Calu3 (cell line): ENCODE measurements around the gene ALG9. TPM values are rescaled to one million over a fixed set of nuclear protein-coding genes. Genes with fewer than 3 reads are reported as not detected.

Experiments
- BruUV-seq: library from RNA; stranded (reverse); fragments of 400-500 nt; replicated peaks from 2 replicates; lab custom pipeline; 2021; lab: Mats Ljungman, UMichigan
- CTCF ChIA-PET: fragments of 300-600 bp; sonication (Branson Sonifier 250); formaldehyde crosslinking; loops from one replicate; lab custom pipeline; 2022; ENCODE audit warnings: antibody characterized with exemption; lab: Charles Lee
- DNase-seq: peaks from one replicate; pipeline ENCODE4 v3.0.0; 2022
- H3K27ac Mint-ChIP-seq: one replicate; pipeline ENCODE4 v1.8.0; 2022; ENCODE audit warnings: mixed read lengths; ENCODE audit not compliant: unreplicated experiment
- H3K27me3 Mint-ChIP-seq: one replicate; pipeline ENCODE4 v1.8.0; 2022; ENCODE audit warnings: mixed read lengths; ENCODE audit not compliant: unreplicated experiment
- H3K36me3 Mint-ChIP-seq: one replicate; pipeline ENCODE4 v1.8.0; 2022; ENCODE audit warnings: mild to moderate bottlenecking, moderate library complexity, mixed read lengths; ENCODE audit not compliant: insufficient read depth, unreplicated experiment
- H3K4me1 Mint-ChIP-seq: one replicate; pipeline ENCODE4 v1.8.0; 2022; ENCODE audit warnings: mild to moderate bottlenecking, low read depth, mixed read lengths; ENCODE audit not compliant: unreplicated experiment
- H3K4me3 Mint-ChIP-seq: one replicate; pipeline ENCODE4 v1.8.0; 2022; ENCODE audit warnings: mild to moderate bottlenecking, low read depth, moderate library complexity, mixed read lengths; ENCODE audit not compliant: unreplicated experiment
- H3K9me3 Mint-ChIP-seq: one replicate; pipeline ENCODE4 v1.8.0; 2022; ENCODE audit warnings: low read depth, mixed read lengths; ENCODE audit not compliant: unreplicated experiment
- CTCF ChIP-seq: fragments of 200-600 bp; IDR thresholded peaks from one replicate; pipeline ENCODE4 v1.8.0; 2022; ENCODE audit warnings: antibody characterized with exemption; ENCODE audit not compliant: unreplicated experiment
- intact Hi-C: fragments of 100-400 bp; cut with micrococcal nuclease; formaldehyde crosslinking; loops from one replicate; pipeline ENCODE4 v1.10.0; 2022; ENCODE audit not compliant: unreplicated experiment
- total RNA-seq: library from RNA; stranded (reverse); gene quantifications from 2 replicates; pipeline ENCODE4 v1.2.3, GENCODE V29; 2022

Gene ALG9
- total RNA-seq, 1 experiment from 2014 or later: 12.6 TPM

DNA sequence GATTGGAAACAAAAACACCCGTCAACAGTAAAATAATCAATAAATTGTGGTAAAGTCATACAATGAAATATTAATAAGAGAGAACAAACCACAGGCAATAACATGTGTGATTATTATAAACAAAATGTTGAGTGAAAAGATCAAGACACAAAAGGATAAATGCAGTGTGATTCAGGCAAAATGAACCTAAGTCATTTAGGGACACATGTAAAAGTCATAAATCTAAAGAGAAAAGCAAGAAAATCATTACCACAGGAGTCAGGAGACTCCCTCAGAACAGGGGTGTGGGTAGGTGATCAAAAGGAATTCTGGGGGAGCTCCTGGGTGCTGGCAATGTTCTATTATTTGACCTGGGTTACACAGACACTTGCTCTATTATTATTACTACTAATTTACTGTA is 57.3 kb downstream of the ALG9 start:
- no peak for TF ChIP-seq CTCF
- no peaks in the 10 kb centered on the region for H3K4me1 Mint-ChIP-seq
- intact Hi-C loops: no loop called here
- H3K4me3 Mint-ChIP-seq: no peak overlapping the region
- DNase-seq: no peak
- H3K27ac Mint-ChIP-seq: no peak overlapping the region
- no TSS peak for BruUV-seq
- H3K36me3 Mint-ChIP-seq: no peaks in the 10 kb centered on the region
- CTCF ChIA-PET: no interaction called here
- no peaks in the 10 kb centered on the region for H3K27me3 Mint-ChIP-seq
- no peaks in the 10 kb centered on the region for H3K9me3 Mint-ChIP-seq

DNA sequence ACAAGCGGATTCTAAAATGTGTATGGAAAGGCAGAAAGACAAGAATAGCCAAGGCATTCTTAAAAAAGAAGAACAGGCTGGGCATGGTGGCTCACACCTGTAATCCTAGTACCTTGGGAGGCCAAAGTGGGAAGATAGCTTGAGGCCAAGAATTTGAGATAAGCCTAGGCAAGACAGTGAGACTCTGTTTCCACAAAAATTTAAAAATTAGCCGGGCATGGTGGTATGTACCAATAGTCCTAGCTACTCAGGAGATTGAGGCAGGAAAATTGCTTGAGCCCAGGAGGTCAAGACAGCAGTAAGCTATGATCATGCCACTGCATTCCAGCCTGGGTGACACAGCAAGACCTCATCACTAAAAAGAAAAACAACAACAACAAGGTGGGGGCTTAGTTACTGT is 59.2 kb downstream of the ALG9 start:
- no peak for TF ChIP-seq CTCF
- CTCF ChIA-PET: interaction anchor here (0.6 kb wide), 1 partner anchor 9 kb away, joined by 6 read pairs; no protein-coding TSS in a partner anchor
- Mint-ChIP-seq H3K4me3 (no peak overlapping the region), H3K36me3 (no peaks in the 10 kb centered on the region), H3K27me3 (no peaks in the 10 kb centered on the region), H3K4me1 (peaks cover under 1% of the 10 kb centered on the region), H3K9me3 (no peaks in the 10 kb centered on the region), H3K27ac (no peak overlapping the region)
- intact Hi-C loops: no loop called here
- no peak for DNase-seq
- BruUV-seq: no TSS peak

- no peak overlapping the region for H3K4me3 Mint-ChIP-seq
- BruUV-seq: no TSS peak
- intact Hi-C loops: no loop called here
- peaks cover 9% of the 10 kb centered on the region for H3K4me1 Mint-ChIP-seq
- CTCF ChIA-PET: no interaction called here
- no peak overlapping the region for H3K27ac Mint-ChIP-seq
- TF ChIP-seq CTCF: no peak
- H3K27me3 Mint-ChIP-seq: no peaks in the 10 kb centered on the region
- H3K36me3 Mint-ChIP-seq: no peaks in the 10 kb centered on the region
- no peaks in the 10 kb centered on the region for H3K9me3 Mint-ChIP-seq
- DNase-seq: no peak
Measured at GRCh38 chr11:111811445-111811844, 59.9 kb downstream of the ALG9 start.

DNA sequence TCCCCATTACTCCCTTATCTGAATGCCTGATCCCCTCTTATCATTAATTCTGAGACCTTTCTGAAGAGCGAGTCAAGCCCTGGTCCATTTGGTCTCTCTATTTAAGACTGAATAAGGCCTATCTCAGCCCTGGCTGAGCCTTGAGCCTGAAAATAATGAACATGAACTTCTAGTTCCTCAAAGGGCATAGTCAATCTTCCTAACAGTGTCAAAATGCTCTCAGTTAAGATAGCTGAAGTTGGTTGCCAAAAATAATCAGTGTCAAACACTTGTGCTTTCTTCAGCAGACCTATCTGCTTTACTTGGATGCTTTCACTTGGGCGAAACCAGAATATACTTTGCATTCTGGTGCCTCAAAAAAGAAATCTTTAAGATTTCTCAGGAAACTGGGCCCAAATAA is 62.5 kb downstream of the ALG9 start:
- BruUV-seq: no TSS peak
- no peaks in the 10 kb centered on the region for H3K36me3 Mint-ChIP-seq
- no peaks in the 10 kb centered on the region for H3K27me3 Mint-ChIP-seq
- no peak overlapping the region for H3K27ac Mint-ChIP-seq
- H3K4me1 Mint-ChIP-seq: peaks cover 11% of the 10 kb centered on the region
- DNase-seq: no peak
- CTCF ChIA-PET: no interaction called here
- H3K4me3 Mint-ChIP-seq: no peak overlapping the region
- no peak for TF ChIP-seq CTCF
- intact Hi-C loops: no loop called here
- H3K9me3 Mint-ChIP-seq: no peaks in the 10 kb centered on the region
